ENCODE results near the gene C4orf50.

Gene C4orf50

DNA sequence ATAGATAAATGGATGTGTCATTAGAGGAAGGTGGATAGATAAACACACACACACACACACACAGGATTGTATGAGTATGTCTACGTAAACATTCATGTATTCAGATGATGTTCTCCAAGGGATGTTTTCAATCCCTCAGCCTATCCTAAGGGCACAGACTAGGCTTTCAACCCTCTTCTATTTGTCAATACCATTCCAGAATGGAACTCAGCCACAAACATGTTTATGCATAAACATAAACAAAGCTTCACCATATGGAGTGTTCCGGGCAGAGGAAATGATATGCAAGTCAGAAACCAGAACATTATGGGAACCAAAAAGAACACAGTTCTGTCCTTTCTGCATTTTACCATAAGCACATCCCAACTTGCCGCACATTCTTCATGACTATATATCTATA is 150.4 kb downstream of the C4orf50 start:
- DNase-seq (ENCODE audit: low read depth), result no peak
- no peak for TF ChIP-seq CTCF (IDR thresholded peaks at IDR 0.05; ENCODE audit: low read depth, low read length, missing control alignments)
- H3K4me3 ChIP-seq (ENCODE audit: low read depth, low read length), result no peak overlapping the region
- in situ Hi-C loops (cut with HindIII; ENCODE audit: low sequenced_read_pairs), result no loop called here

GRCh38 chr4:5866841-5867813 is 151.1 kb downstream of the C4orf50 start:
- no peak for DNase-seq (ENCODE audit: low read depth)
- TF ChIP-seq CTCF (IDR thresholded peaks at IDR 0.05; ENCODE audit: low read depth, low read length, missing control alignments), result no peak
- in situ Hi-C loops (cut with HindIII; ENCODE audit: low sequenced_read_pairs), result no loop called here
- no peak overlapping the region for H3K4me3 ChIP-seq (ENCODE audit: low read depth, low read length)

- TF ChIP-seq CTCF (IDR thresholded peaks at IDR 0.05; ENCODE audit: low read depth, low read length, missing control alignments), result no peak
- no peak overlapping the region for H3K4me3 ChIP-seq (ENCODE audit: low read depth, low read length)
- no peak for DNase-seq (ENCODE audit: low read depth)
- in situ Hi-C loops (cut with HindIII; ENCODE audit: low sequenced_read_pairs), result no loop called here
These were observed 152.2 kb downstream of the C4orf50 start for GRCh38 chr4:5865896-5866599.

DNA sequence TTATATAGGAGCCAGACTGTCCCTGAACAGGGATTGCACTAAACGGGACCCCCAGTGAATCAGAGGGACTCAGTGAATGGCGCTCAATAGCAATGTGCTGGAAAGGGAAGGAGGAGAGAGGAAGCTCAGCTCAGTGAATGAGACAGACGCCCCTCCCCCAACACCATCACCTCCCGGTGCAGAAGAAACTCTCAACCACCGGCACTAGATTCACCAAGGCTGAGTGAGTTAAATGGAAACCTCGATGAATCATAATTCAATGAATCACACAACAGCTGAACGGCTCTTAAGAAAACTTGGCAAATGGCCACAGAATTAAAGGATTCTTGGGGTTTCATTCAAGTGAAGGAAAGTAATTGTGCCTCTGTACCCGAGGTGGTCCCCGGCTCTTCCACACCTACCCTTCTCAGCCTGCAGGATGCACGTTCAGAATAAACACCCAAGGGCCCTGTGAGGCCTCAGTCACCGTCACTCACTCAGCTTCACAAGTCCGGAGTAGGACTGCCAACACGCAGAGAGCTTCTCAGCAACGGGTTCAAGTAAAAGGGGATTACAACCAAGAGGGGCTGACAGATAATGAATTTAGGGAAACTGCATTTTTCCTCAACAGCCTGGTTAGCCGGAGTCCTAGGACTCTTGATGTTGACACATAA is 154.6 kb downstream of the C4orf50 start:
- H3K4me3 ChIP-seq (ENCODE audit: low read depth, low read length), result no peak overlapping the region
- in situ Hi-C loops (cut with HindIII; ENCODE audit: low sequenced_read_pairs), result no loop called here
- no peak for TF ChIP-seq CTCF (IDR thresholded peaks at IDR 0.05; ENCODE audit: low read depth, low read length, missing control alignments)
- DNase-seq (ENCODE audit: low read depth), result peak; percentile 92

DNA sequence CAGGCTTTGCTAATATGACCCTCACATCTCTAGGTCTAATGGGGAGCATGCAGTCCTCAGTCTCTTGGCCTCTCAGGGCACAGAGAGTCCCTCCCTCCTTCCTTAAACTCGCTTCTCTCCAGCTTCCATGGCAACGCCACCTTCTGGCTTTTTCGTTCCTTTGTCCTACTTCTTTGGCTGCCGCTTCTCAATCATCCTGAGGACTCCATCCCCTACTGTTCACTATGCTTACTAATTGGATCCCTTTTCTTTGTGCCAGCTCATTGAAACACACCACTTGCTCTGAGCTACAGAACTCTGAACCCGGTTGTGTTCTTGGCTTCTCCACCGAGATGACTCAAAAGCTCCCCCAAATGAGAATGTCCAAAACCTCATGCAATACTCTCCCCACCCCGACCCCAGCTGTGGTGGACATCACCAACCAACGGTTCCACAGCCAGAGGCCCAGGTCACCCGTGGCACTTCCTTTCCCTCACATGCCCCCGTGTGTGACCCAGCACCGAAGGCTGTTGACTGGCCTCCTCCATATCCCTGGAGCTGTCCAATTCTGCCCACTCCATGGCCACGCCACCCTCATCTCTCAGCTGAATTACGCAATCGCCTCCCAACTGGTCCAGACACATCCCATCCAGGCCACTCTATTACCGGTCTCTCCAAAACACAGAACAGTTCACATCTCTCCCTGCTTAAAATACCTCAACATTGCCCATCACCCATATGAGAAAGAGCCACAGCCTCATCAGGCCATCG is 160.0 kb downstream of the C4orf50 start:
- in situ Hi-C loops (cut with HindIII; ENCODE audit: low sequenced_read_pairs), result no loop called here

More for the DNA sequence above, 160.0 kb downstream of the C4orf50 start:
- no peak for DNase-seq (ENCODE audit: low read depth)
- no peak overlapping the region for H3K4me3 ChIP-seq (ENCODE audit: low read depth, low read length)
- no peak for TF ChIP-seq CTCF (IDR thresholded peaks at IDR 0.05; ENCODE audit: low read depth, low read length, missing control alignments)

All from astrocyte of the cerebellum (primary cell).